ENCODE data around the gene MOV10.
A peak's percentile ranks its signal among the peaks of the same experiment; 100 is the strongest.

The MOV10 gene

DNA sequence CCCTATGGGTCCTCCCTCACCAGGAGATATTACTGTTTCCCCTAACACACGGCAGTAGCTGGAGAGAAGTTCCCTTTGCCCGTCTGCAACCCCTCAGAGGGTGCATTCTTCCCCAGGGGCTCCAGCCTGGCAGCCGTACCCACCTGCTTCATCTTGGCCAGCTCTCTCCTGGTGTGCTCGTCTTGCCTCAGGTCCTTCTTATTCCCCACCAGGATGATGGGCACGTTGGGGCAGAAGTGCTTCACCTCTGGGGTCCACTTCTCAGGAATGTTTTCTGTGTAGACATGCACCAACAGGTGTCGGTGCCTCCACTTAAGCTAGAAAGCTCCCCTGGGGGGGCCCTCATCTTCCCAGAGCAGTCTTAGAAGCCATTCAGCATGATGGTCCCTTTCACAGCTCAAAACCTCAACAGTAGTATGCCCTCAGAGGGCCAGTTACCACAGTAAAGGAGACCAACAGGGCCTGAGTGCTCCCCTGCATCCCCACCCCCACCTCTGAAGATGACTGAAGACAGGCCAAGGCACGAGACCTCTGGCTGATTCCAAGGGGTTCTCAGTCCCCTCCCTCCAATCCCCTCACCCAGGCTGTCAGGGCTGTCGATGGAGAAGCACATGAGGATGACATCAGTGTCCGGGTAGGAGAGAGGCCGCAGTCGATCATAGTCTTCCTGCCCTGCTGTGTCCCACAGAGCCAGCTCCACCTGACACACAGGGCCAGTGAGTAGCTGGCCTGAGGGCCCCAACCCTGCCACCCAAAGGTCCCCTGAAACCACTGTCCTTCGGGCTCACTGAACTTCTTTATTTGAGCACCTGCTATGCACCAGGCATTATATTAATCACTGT lies 28.2 kb downstream of the MOV10 start:
- no peak overlapping the region for H3K4me3 ChIP-seq (ENCODE audit: low read depth, low read length)
- TF ChIP-seq, protein P1, sequence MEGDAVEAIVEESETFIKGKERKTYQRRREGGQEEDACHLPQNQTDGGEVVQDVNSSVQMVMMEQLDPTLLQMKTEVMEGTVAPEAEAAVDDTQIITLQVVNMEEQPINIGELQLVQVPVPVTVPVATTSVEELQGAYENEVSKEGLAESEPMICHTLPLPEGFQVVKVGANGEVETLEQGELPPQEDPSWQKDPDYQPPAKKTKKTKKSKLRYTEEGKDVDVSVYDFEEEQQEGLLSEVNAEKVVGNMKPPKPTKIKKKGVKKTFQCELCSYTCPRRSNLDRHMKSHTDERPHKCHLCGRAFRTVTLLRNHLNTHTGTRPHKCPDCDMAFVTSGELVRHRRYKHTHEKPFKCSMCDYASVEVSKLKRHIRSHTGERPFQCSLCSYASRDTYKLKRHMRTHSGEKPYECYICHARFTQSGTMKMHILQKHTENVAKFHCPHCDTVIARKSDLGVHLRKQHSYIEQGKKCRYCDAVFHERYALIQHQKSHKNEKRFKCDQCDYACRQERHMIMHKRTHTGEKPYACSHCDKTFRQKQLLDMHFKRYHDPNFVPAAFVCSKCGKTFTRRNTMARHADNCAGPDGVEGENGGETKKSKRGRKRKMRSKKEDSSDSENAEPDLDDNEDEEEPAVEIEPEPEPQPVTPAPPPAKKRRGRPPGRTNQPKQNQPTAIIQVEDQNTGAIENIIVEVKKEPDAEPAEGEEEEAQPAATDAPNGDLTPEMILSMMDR (IDR thresholded peaks at IDR 0.05; ENCODE audit: low read depth, low read length, missing control alignments): no peak
- DNase-seq (ENCODE audit: low read depth): no peak

GRCh38 chr1:112703706-112704105 lies 29.2 kb downstream of the MOV10 start:
- no peak for DNase-seq (ENCODE audit: low read depth)
- no peak overlapping the region; the same call in 1 of the 2 replicates for H3K4me3 ChIP-seq (ENCODE audit: low read depth, low read length)
- TF ChIP-seq, protein P1 (IDR thresholded peaks at IDR 0.05; ENCODE audit: low read depth, low read length, missing control alignments): no peak

- TF ChIP-seq, protein P1 (IDR thresholded peaks at IDR 0.05; ENCODE audit: low read depth, low read length, missing control alignments): no peak
- H3K4me3 ChIP-seq (ENCODE audit: low read depth, low read length): peak overlapping the region; percentile 84
- DNase-seq (ENCODE audit: low read depth): no peak
Measured at GRCh38 chr1:112704391-112704933, 30.0 kb downstream of the MOV10 start.

GRCh38 chr1:112704934-112705627 lies 30.6 kb downstream of the MOV10 start:
- DNase-seq (ENCODE audit: low read depth): peak; percentile 81
- H3K4me3 ChIP-seq (ENCODE audit: low read depth, low read length): peak overlapping the region; percentile 84
- TF ChIP-seq, protein P1 (IDR thresholded peaks at IDR 0.05; ENCODE audit: low read depth, low read length, missing control alignments): no peak

- peak within 1 kb of the TSS; percentile 84 for H3K4me3 ChIP-seq (ENCODE audit: low read depth, low read length)
- TF ChIP-seq, protein P1 (IDR thresholded peaks at IDR 0.05; ENCODE audit: low read depth, low read length, missing control alignments): no peak
- no peak for DNase-seq (ENCODE audit: low read depth)
Measured at GRCh38 chr1:112706505-112707220, 32.2 kb downstream of the MOV10 start, which contains the start of gene RHOC. Gene RHOC, minus strand, starts transcription at chr1:112707127. Its CDS starts 3,328 bp downstream, at chr1:112703799.

DNA sequence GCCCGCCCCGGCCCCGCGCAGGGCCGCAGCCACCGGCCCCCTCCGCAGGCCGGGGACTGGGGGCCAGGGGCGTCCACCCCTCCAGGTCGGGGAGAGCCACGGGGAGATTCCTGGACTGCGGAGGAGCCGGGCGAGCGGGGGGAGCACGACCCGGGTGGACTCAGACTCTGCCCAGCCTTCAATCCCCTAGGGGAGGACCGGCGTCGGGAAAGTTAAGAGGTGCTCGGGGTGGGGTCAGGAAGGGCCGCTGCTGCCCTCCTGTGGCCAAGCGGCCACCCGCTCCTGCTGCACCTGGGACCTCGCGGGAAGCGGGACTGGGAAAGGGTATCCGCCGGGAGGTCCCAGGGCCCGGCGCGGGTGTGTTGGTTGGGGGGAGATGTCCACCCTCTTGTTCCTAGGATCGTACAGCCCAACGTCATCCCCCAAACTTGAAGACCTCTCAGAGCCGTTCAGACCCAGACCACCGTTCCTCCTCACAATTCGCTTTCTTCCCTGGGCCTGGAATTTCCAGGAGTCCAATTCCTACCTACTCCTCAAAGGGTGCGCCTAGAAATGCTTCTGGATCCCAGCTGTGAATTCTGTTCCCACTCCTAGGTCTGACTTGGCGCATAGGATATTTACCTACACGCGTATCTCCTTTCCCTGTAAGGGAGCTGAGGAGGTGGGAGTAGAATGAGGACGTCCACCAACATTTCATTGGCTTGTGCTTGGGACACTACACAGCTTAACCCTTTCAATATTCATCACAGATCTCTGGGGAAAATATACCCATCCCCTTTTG lies 33.0 kb downstream of the MOV10 start:
- TF ChIP-seq, protein P1 (IDR thresholded peaks at IDR 0.05; ENCODE audit: low read depth, low read length, missing control alignments): peak; percentile 90
- peak overlapping the region; percentile 84 for H3K4me3 ChIP-seq (ENCODE audit: low read depth, low read length)
- DNase-seq (ENCODE audit: low read depth): peak; percentile 36
